GM23248 (cell line): Measurements from ENCODE around the gene PRH2.

Source experiments
- EZH2 ChIP-seq: fragments of 200-600 bp; sonication (generic); IDR thresholded peaks from 2 replicates; pipeline ENCODE4 v1.6.1; 2018; ENCODE audit warnings: antibody characterized with exemption, mild to moderate bottlenecking; ENCODE audit not compliant: insufficient read depth, poor library complexity, severe bottlenecking
- EZH2phosphoT487 ChIP-seq: fragments of 200-600 bp; sonication (generic); IDR thresholded peaks from 2 replicates; pipeline ENCODE4 v1.6.1; 2018; ENCODE audit warnings: antibody characterized with exemption, moderate library complexity, mild to moderate bottlenecking, low read depth; ENCODE audit not compliant: insufficient read depth

GRCh38 chr12:10965476-10965875 is 36.4 kb downstream of the PRH2 start:
- TF ChIP-seq EZH2 (no peak), EZH2phosphoT487 (no peak)
